Urothelium cell line (cell line): Measurements from ENCODE around the gene F7.

Experiments
- DNase-seq: peaks from one replicate; pipeline ENCODE4 v3.0.0; 2011; ENCODE audit warnings: low spot score, mixed read lengths
- FAIRE-seq: peaks from 2 replicates; lab custom pipeline; 2011; peaks lifted over from hg19 to GRCh38; lab: Jason Lieb, UNC

F7 gene

GRCh38 chr13:113129921-113130750 is 24.5 kb downstream of the F7 start:
- DNase-seq (no peak), FAIRE-seq (no peak)

- DNase-seq (no peak), FAIRE-seq (no peak)
These were observed 29.7 kb downstream of the F7 start for GRCh38 chr13:113135281-113135760.

GRCh38 chr13:113137691-113138298 is 32.2 kb downstream of the F7 start:
- no peak for FAIRE-seq
- no peak for DNase-seq

GRCh38 chr13:113138792-113139551 is 33.4 kb downstream of the F7 start:
- DNase-seq (no peak), FAIRE-seq (no peak)

DNA sequence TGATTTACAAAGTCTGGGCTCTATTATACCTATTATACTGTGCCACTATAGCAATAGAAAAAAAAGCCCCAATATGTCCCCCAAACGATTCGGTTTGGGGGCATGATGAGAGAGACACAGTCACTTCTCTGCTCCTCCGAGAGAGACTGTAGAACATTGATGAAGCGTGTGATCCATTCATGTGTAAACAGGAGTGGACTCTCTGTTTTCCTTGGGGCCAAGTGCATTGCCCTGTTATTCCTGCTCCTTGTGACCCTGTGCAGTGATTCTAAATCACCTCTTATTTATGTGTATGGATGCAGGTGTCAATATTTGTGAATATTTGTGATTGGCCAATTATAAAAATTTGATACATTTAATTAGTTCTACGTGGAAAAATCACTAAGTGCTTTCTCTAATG is 34.0 kb downstream of the F7 start:
- FAIRE-seq (no peak), DNase-seq (no peak)

GRCh38 chr13:113140677-113141600 is 35.3 kb downstream of the F7 start:
- DNase-seq: no peak
- FAIRE-seq: peak; percentile 87

- DNase-seq (no peak), FAIRE-seq (no peak)
These were observed 36.0 kb downstream of the F7 start for GRCh38 chr13:113141601-113141970.

GRCh38 chr13:113142876-113143275 is 37.3 kb downstream of the F7 start:
- FAIRE-seq (no peak), DNase-seq (no peak)

- no peak for FAIRE-seq
- DNase-seq: no peak
These were observed 38.1 kb downstream of the F7 start for GRCh38 chr13:113143466-113144254.

- DNase-seq (no peak), FAIRE-seq (no peak)
These were observed 38.7 kb downstream of the F7 start for GRCh38 chr13:113144255-113144629.

GRCh38 chr13:113145496-113145895 is 39.9 kb downstream of the F7 start:
- FAIRE-seq (no peak), DNase-seq (no peak)

DNA sequence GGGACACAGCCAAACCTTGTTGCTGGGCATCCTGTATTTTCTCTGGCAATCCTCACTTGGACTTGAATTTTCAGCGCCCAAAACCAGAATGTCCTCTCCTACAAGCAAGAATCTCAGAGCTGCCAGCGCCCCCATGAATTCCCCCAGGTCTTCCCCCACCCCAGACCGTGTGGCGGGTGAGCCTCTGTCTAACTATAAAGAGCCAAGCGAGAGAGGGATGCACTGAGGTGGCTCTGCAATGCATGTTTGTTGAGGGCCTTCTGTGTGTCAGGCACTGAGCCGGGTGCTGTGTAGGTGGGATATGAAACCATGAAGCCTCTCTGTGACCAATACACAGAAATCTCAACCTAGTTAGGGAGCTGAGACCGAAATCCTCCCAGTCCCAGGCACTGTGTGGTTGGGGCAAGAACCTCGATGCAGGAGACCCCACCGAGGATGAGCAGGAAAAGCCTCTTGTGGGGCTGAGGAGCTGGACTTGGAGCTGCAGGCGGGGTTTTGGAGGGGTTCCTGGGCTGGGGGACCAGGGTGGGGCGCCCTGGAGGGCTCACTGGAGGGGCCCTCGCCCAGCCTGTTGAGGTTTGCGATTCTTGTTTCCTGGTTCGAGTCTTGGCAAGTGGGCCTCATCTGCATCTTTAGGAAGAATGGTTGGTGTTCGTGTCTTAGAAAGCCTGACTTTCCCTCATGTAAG is 40.5 kb downstream of the F7 start:
- DNase-seq (no peak), FAIRE-seq (no peak)

DNA sequence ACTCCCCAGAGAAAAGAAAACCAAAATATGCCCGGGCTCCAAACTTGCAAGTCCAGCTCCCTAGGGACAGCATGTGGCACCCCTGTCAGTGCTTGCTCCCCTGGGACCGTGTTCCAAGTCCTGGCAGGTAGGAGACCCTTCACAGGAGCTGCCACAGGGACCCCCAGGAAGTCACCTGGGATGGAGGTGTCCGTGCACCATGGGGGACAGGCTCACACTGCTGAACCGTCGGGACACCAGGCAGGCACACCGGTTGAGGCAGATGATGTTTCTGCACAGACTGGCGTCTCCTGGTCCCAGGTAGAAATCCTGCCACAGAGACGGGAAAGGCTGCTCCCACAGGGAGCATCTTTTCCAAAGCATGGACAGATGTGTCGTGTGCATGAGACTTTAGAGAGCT is 41.2 kb downstream of the F7 start:
- FAIRE-seq (no peak), DNase-seq (no peak)

- DNase-seq (no peak), FAIRE-seq (no peak)
These were observed 41.6 kb downstream of the F7 start for GRCh38 chr13:113147206-113147605.

- FAIRE-seq: peak; percentile 52
- no peak for DNase-seq
These were observed 42.8 kb downstream of the F7 start for GRCh38 chr13:113148407-113148806.

DNA sequence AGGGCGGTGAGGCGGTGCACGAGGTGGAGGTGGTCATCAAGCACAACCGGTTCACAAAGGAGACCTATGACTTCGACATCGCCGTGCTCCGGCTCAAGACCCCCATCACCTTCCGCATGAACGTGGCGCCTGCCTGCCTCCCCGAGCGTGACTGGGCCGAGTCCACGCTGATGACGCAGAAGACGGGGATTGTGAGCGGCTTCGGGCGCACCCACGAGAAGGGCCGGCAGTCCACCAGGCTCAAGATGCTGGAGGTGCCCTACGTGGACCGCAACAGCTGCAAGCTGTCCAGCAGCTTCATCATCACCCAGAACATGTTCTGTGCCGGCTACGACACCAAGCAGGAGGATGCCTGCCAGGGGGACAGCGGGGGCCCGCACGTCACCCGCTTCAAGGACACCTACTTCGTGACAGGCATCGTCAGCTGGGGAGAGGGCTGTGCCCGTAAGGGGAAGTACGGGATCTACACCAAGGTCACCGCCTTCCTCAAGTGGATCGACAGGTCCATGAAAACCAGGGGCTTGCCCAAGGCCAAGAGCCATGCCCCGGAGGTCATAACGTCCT is 43.4 kb downstream of the F7 start:
- DNase-seq (no peak), FAIRE-seq (peak; percentile 37)

DNA sequence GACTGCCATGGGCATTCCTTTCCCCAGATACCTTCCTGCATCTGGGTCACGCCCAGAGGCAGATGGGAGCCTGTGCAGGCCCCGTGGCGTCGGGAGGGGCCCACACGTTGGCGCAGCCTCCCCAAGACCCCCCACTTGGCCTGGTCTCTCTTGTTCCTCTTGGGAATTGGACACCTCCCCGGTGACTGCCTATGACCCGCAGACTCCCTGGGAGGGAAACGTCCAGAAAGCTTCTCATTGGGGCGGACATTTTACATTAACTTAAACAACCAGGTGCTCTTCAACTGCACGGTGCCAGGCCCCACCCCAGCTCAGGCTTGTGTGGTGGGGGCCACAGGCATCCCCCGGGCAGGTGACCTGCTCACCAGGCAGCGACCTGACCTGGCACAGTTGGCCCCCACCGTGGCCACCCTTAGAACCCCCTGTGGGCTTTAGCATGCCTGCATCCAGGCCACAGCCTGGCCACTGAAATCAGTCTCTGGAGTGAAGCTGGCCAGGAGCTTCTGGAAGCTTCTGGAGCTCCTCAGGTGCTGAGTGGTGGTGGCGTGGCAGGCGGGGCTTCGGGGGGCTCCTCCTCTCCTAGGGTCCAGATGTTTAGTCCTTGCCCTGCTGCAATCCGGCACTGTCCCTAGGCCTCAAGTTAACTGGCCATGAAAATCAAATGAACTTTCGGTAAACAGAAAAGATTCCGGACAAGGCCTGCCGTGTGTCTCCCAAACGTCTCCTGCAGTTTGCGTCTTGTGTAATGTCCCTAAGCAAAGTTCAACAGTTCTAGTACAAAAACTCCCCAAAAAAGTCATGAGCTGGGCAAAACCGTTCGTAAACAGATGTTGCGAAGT is 44.3 kb downstream of the F7 start:
- DNase-seq (no peak), FAIRE-seq (no peak)
